Measurements from ENCODE around the gene SYT12. TPM values are rescaled to one million over a fixed set of nuclear protein-coding genes. Genes with fewer than 3 reads are reported as not detected.

The SYT12 gene
- total and polyA plus RNA-seq, 2 of the 13 experiments (the other 11 are each of a cell fraction or from before 2014, with no cell fraction given) = 0.01 to 0.02 TPM

DNA sequence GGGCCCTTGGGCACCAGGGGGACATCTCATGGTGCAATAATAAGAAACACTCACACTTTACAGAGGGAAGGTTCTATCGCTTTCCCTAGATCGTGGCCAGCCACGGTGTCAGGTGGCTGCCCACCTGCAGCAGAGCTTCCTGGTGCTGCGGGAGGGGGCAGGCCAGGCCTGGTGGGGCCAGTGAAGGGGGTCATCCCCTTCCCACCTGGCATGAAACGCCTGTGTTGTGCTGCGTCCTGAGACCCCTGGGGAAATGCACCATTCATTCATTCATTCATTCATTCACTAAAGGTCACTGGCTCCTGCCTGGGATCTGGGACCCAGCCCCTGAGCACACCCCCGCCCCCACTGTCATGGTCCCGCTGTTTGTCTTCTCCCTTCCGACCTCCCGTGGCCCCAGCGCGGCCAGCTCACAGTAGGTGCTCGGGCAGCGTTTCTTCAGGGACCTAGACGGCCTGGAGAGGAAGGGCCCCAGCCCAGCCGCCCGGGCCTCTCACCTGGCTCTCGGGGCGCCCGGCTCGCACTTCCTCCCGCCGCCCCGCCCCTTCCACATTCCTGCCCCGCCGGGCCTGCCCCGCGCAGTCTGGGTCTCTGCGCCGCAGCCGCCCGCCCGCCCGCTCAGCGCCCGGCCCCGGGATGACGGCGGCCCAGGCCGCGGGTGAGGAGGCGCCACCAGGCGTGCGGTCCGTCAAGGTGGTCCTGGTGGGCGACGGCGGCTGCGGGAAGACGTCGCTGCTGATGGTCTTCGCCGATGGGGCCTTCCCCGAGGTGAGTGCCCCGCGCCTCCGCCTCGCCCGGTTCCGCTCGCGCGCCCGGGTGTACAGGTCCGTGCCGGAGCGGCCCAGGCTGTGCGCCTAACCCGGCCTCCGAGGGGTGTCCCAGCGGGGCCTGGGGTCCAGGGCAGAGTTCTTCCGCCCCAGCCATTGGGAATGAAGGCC lies 33.6 kb downstream of the SYT12 start, which contains the start of gene RHOD (continued):
- no peak for TF ChIP-seq SMYD3 (CRISPR knock-in tag; IDR thresholded peaks at IDR 0.05)
- TF ChIP-seq ZZZ3 (CRISPR knock-in tag; IDR thresholded peaks at IDR 0.05; ENCODE audit: borderline replicate concordance) = 0 out of 2 replicates have a peak, but pooled peaks have one; percentile 54
- no peak for TF ChIP-seq TCF12 (IDR thresholded peaks at IDR 0.05)
- TF ChIP-seq TCF12 (CRISPR knock-in tag; IDR thresholded peaks at IDR 0.05) = no peak
- no peak for TF ChIP-seq ADNP (CRISPR knock-in tag; IDR thresholded peaks at IDR 0.05)
- TF ChIP-seq, protein P1, sequence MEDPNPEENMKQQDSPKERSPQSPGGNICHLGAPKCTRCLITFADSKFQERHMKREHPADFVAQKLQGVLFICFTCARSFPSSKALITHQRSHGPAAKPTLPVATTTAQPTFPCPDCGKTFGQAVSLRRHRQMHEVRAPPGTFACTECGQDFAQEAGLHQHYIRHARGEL (CRISPR knock-in tag; IDR thresholded peaks at IDR 0.05) = no peak

DNA sequence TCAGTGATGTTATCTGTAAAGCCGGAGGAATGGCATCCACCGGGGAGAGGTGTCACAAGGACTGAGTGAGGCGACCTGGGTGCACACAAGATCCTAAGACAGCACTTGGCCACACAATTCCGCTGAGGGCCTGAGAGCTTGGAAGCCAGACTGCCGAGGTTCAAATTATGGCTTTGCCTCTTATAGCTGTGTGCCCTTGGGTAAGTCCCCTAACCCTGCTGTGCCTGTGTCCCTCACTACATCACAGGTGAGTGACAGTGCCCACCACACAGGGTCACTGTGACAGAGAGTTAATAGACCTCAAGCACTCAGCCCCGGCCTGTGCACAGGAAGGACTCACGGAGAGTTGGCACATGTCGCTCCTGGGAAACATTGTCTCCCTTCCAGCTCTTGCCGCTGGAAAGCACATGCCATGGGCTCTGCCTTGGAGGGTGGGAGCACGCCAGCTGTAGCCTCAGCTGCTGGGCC lies 34.3 kb downstream of the SYT12 start:
- CTCF ChIA-PET (ENCODE audit: low intra/inter-chr PET ratio, low total read pairs) = no interaction called here
- TF ChIP-seq, protein P2, sequence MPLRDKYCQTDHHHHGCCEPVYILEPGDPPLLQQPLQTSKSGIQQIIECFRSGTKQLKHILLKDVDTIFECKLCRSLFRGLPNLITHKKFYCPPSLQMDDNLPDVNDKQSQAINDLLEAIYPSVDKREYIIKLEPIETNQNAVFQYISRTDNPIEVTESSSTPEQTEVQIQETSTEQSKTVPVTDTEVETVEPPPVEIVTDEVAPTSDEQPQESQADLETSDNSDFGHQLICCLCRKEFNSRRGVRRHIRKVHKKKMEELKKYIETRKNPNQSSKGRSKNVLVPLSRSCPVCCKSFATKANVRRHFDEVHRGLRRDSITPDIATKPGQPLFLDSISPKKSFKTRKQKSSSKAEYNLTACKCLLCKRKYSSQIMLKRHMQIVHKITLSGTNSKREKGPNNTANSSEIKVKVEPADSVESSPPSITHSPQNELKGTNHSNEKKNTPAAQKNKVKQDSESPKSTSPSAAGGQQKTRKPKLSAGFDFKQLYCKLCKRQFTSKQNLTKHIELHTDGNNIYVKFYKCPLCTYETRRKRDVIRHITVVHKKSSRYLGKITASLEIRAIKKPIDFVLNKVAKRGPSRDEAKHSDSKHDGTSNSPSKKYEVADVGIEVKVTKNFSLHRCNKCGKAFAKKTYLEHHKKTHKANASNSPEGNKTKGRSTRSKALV (CRISPR knock-in tag; IDR thresholded peaks at IDR 0.05) = 0 out of 2 replicates have a peak, but pooled peaks have one; percentile 14
- peak; percentile 91 for TF ChIP-seq ZNF768 (CRISPR knock-in tag; IDR thresholded peaks at IDR 0.05)
- no peak for TF ChIP-seq PITX1 (CRISPR knock-in tag; IDR thresholded peaks at IDR 0.05)
- TF ChIP-seq, protein P3, sequence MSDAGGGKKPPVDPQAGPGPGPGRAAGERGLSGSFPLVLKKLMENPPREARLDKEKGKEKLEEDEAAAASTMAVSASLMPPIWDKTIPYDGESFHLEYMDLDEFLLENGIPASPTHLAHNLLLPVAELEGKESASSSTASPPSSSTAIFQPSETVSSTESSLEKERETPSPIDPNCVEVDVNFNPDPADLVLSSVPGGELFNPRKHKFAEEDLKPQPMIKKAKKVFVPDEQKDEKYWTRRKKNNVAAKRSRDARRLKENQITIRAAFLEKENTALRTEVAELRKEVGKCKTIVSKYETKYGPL (CRISPR knock-in tag; IDR thresholded peaks at IDR 0.05) = no peak
- TF ChIP-seq, protein P4, sequence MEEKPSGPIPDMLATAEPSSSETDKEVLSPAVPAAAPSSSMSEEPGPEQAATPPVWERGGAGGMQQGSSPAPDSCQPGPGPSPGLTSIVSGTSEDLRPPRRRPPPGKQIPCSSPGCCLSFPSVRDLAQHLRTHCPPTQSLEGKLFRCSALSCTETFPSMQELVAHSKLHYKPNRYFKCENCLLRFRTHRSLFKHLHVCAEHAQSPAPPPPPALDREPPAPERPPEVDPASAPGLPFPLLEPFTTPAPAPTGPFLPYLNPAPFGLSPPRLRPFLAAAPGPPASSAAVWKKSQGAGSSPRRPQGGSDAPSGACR (CRISPR knock-in tag; IDR thresholded peaks at IDR 0.05) = no peak
- TF ChIP-seq ZNF569 (CRISPR knock-in tag; IDR thresholded peaks at IDR 0.05; ENCODE audit: borderline replicate concordance) = no peak
- TF ChIP-seq, protein P5, sequence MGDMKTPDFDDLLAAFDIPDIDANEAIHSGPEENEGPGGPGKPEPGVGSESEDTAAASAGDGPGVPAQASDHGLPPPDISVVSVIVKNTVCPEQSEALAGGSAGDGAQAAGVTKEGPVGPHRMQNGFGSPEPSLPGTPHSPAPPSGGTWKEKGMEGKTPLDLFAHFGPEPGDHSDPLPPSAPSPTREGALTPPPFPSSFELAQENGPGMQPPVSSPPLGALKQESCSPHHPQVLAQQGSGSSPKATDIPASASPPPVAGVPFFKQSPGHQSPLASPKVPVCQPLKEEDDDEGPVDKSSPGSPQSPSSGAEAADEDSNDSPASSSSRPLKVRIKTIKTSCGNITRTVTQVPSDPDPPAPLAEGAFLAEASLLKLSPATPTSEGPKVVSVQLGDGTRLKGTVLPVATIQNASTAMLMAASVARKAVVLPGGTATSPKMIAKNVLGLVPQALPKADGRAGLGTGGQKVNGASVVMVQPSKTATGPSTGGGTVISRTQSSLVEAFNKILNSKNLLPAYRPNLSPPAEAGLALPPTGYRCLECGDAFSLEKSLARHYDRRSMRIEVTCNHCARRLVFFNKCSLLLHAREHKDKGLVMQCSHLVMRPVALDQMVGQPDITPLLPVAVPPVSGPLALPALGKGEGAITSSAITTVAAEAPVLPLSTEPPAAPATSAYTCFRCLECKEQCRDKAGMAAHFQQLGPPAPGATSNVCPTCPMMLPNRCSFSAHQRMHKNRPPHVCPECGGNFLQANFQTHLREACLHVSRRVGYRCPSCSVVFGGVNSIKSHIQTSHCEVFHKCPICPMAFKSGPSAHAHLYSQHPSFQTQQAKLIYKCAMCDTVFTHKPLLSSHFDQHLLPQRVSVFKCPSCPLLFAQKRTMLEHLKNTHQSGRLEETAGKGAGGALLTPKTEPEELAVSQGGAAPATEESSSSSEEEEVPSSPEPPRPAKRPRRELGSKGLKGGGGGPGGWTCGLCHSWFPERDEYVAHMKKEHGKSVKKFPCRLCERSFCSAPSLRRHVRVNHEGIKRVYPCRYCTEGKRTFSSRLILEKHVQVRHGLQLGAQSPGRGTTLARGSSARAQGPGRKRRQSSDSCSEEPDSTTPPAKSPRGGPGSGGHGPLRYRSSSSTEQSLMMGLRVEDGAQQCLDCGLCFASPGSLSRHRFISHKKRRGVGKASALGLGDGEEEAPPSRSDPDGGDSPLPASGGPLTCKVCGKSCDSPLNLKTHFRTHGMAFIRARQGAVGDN (CRISPR knock-in tag; IDR thresholded peaks at IDR 0.05) = peak; percentile 41

More for the DNA sequence above, 34.3 kb downstream of the SYT12 start:
- FAIRE-seq = no peak
- ATAC-seq = no peak; the same call in 2 of the 3 replicates
- POLR2A ChIA-PET = no interaction called here
- Histone ChIP-seq H3K4me1 (ENCODE audit: insufficient read depth, low read length) (peaks cover 63% of the 10 kb centered on the region), H3K4me3 (replicated peaks in 1 of 3; ENCODE audit: insufficient read depth in 1 of 3, low read depth in 2 of 3, low read length in 3 of 3) (peak overlapping the region; percentile 59 to 78 (median 64)), H3K27ac (ENCODE audit: extremely low read length, insufficient read depth, low read length) (no peak overlapping the region), H3K27me3 (ENCODE audit: control insufficient read depth in 1 of 2, insufficient read depth in 2 of 2, low read length in 2 of 2) (peaks cover 1 to 19% of the 10 kb centered on the region in 2 experiments; a peak in 1 of 5 replicates), H4K20me1 (ENCODE audit: insufficient read depth, low read length) (no peaks in the 10 kb centered on the region), H3K36me3 (replicated peaks in 1 of 2; ENCODE audit: control insufficient read depth in 1 of 2, insufficient read depth in 2 of 2, low read length in 2 of 2) (no peaks in the 10 kb centered on the region), H2AFZ (ENCODE audit: low read length) (no peak overlapping the region), H3K79me2 (ENCODE audit: insufficient read depth, low read length) (no peaks in the 10 kb centered on the region), H3K9me3 (ENCODE audit: low read length) (no peaks in the 10 kb centered on the region), H3K9ac (ENCODE audit: insufficient read depth, low read depth, low read length) (peak overlapping the region; percentile 40; the same call in 1 of the 2 replicates), H3K4me2 (ENCODE audit: low read depth, low read length) (peak overlapping the region; percentile 92)
- DNase-seq (ENCODE audit: low spot score) = no peak
- in situ Hi-C loops (cut with HindIII; ENCODE audit: extremely low pct_ligation_motif_present, low pct_unique_long_range_greater_than_20kb) (no loop called here), intact Hi-C loops (cut with micrococcal nuclease; ENCODE audit: unreplicated experiment) (no loop called here)
- WGBS (ENCODE audit: low lambda C conversion rate) = 25% methylated on average over 4 of the region's 10 CpGs
- no TSS peak for BruUV-seq (replicated peaks)

Data from HepG2 (cell line).